Astrocyte (in vitro differentiated cells and primary cell): ENCODE data around the gene CCNI. TPM values are rescaled to one million over a fixed set of nuclear protein-coding genes. Genes with fewer than 3 reads are reported as not detected.

Experiments used
- DNase-seq: peaks from one replicate; pipeline ENCODE4 v3.0.0-alpha.2; 2010; ENCODE audit warnings: low read depth
- FAIRE-seq: peaks from 2 replicates; lab custom pipeline; 2011; peaks lifted over from hg19 to GRCh38; lab: Jason Lieb, UNC
- H2AFZ ChIP-seq: 2 replicates; pipeline ENCODE4 v1.6.0; 2012; ENCODE audit warnings: low read depth, low read length, inconsistent platforms
- H3K27ac ChIP-seq: 2 replicates; pipeline ENCODE4 v1.5.1; 2011; ENCODE audit warnings: low read depth, low read length, inconsistent platforms
- H3K27me3 ChIP-seq: 2 replicates; pipeline ENCODE4 v1.6.0; 2011; ENCODE audit warnings: low read length, inconsistent platforms; ENCODE audit not compliant: insufficient read depth
- H3K36me3 ChIP-seq: 2 replicates; pipeline ENCODE4 v1.5.1; 2011; ENCODE audit warnings: low read length, inconsistent platforms; ENCODE audit not compliant: insufficient read depth
- H3K4me1 ChIP-seq: 2 replicates; pipeline ENCODE4 v1.5.1; 2011; ENCODE audit warnings: low read length, inconsistent platforms; ENCODE audit not compliant: insufficient read depth
- H3K4me2 ChIP-seq: 2 replicates; pipeline ENCODE4 v1.6.0; 2012; ENCODE audit warnings: low read length, inconsistent platforms
- H3K4me3 ChIP-seq: 2 replicates; pipeline ENCODE4 v1.5.1; 2011; ENCODE audit warnings: low read depth, mild to moderate bottlenecking, low read length, inconsistent platforms; ENCODE audit not compliant: insufficient read depth
- H3K79me2 ChIP-seq: 2 replicates; pipeline ENCODE4 v1.6.0; 2012; ENCODE audit warnings: mild to moderate bottlenecking, low read length, inconsistent platforms; ENCODE audit not compliant: insufficient read depth
- H3K9ac ChIP-seq: 2 replicates; pipeline ENCODE4 v1.6.0; 2012; ENCODE audit warnings: mild to moderate bottlenecking, low read length, inconsistent platforms
- H3K9me3 ChIP-seq: 2 replicates; pipeline ENCODE4 v1.5.1; 2012; ENCODE audit warnings: low read depth, mild to moderate bottlenecking, low read length, inconsistent platforms; ENCODE audit not compliant: insufficient read depth
- H4K20me1 ChIP-seq: 2 replicates; pipeline ENCODE4 v1.6.0; 2012; ENCODE audit warnings: low read length, inconsistent platforms; ENCODE audit not compliant: insufficient read depth
- H3K27ac Mint-ChIP-seq: one replicate; pipeline ENCODE4 v1.8.0; 2021; ENCODE audit warnings: mild to moderate bottlenecking, mixed read lengths; ENCODE audit not compliant: unreplicated experiment
- H3K27me3 Mint-ChIP-seq: one replicate; pipeline ENCODE4 v1.8.0; 2021; ENCODE audit warnings: low read depth, mixed read lengths; ENCODE audit not compliant: unreplicated experiment
- H3K36me3 Mint-ChIP-seq: one replicate; pipeline ENCODE4 v1.8.0; 2021; ENCODE audit warnings: low read depth, mixed read lengths; ENCODE audit not compliant: unreplicated experiment
- H3K4me1 Mint-ChIP-seq: one replicate; pipeline ENCODE4 v1.8.0; 2021; ENCODE audit warnings: low read depth, mixed read lengths; ENCODE audit not compliant: unreplicated experiment
- H3K4me3 Mint-ChIP-seq: one replicate; pipeline ENCODE4 v1.8.0; 2021; ENCODE audit warnings: mild to moderate bottlenecking, moderate library complexity, mixed read lengths; ENCODE audit not compliant: unreplicated experiment
- H3K9me3 Mint-ChIP-seq: one replicate; pipeline ENCODE4 v1.8.0; 2021; ENCODE audit warnings: mild to moderate bottlenecking, mixed read lengths; ENCODE audit not compliant: unreplicated experiment
- EZH2 ChIP-seq: IDR thresholded peaks from 2 replicates; pipeline ENCODE4 v1.6.1; 2012; ENCODE audit warnings: mild to moderate bottlenecking, low read length, inconsistent platforms; ENCODE audit not compliant: insufficient read depth
- total RNA-seq: library from RNA; stranded (reverse); gene quantifications from 2 replicates; pipeline ENCODE4 v1.2.1, GENCODE V29; 2021
- TF ChIP-seq, protein P1 (sequence below): IDR thresholded peaks from 2 replicates; pipeline ENCODE4 v1.5.1; 2011; ENCODE audit warnings: low read depth, mild to moderate bottlenecking, inconsistent platforms, low read length, moderate library complexity; ENCODE audit not compliant: insufficient read depth

CCNI gene
- total RNA-seq, 1 donor from 2014 or later: 141 TPM

DNA sequence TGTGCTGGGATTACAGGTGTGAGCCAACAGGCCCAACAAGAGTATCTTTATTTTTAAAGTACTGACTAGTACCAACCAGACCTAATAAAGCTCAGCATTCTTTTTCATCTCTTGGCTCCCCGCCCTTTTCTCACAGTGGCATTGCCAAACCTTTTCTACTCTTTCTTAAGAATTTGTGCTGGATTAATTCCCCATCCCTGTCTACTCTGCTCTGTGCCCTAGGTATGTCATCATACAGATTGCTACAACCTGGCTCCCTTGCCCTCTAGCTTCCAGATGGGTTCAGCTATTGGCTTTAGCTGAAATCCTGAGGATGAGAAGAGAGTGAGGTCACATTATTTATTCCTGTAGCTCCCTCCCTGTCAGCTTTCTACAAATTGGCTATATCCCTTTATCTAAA lies 34.9 kb upstream of the CCNI start:
- Histone ChIP-seq H3K79me2 (no peaks in the 10 kb centered on the region), H3K27ac (no peak overlapping the region), H3K4me3 (no peak overlapping the region), H3K4me1 (no peaks in the 10 kb centered on the region), H3K9ac (no peak overlapping the region), H3K4me2 (no peak overlapping the region), H3K36me3 (no peaks in the 10 kb centered on the region), H3K27me3 (no peaks in the 10 kb centered on the region), H2AFZ (no peak overlapping the region), H4K20me1 (no peaks in the 10 kb centered on the region), H3K9me3 (no peaks in the 10 kb centered on the region)
- no peaks in the 10 kb centered on the region for H3K9me3 Mint-ChIP-seq
- H3K4me1 Mint-ChIP-seq: no peaks in the 10 kb centered on the region
- DNase-seq (no peak), FAIRE-seq (no peak)
- no peak overlapping the region for H3K4me3 Mint-ChIP-seq
- H3K27me3 Mint-ChIP-seq: peaks cover 2% of the 10 kb centered on the region
- no peak overlapping the region for H3K27ac Mint-ChIP-seq
- TF ChIP-seq EZH2: no peak
- TF ChIP-seq, protein P1, sequence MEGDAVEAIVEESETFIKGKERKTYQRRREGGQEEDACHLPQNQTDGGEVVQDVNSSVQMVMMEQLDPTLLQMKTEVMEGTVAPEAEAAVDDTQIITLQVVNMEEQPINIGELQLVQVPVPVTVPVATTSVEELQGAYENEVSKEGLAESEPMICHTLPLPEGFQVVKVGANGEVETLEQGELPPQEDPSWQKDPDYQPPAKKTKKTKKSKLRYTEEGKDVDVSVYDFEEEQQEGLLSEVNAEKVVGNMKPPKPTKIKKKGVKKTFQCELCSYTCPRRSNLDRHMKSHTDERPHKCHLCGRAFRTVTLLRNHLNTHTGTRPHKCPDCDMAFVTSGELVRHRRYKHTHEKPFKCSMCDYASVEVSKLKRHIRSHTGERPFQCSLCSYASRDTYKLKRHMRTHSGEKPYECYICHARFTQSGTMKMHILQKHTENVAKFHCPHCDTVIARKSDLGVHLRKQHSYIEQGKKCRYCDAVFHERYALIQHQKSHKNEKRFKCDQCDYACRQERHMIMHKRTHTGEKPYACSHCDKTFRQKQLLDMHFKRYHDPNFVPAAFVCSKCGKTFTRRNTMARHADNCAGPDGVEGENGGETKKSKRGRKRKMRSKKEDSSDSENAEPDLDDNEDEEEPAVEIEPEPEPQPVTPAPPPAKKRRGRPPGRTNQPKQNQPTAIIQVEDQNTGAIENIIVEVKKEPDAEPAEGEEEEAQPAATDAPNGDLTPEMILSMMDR: no peak
- H3K36me3 Mint-ChIP-seq: peaks cover 1% of the 10 kb centered on the region

DNA sequence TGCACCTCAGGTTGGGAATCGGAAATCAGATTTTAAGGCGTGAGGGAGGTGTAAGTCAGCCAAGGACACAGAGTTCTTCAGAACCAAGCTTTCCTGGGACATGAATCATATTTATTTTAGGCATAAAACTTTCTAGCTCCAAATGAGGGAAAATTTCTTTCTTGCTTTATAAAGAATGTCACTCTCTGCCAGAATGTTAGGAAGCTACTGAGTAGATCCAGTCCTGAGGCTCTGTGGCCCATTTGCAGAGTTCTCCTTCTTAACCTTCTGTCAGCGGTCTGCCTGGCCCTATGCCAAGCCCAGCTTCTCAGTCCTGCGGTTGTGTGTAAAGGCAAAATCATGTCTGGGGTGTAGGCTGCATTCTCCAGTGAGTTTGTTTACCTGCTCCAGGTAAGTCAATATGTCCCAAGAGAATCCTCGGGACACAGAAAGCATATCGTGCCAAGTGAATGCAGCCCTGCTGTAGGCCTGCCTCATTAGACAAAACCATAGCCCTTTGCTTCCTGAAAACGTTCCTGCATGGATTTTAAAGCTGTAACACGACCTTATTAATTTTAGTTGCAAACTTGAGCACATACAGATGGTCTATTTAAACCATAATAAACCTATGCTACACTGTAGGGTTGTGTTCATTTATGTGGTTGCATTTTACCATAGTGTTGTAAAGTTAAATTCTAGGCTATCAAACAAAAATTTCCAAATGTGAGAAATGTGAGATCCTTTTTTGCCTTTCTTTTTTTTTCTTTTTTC lies 29.2 kb upstream of the CCNI start:
- no peaks in the 10 kb centered on the region for H3K36me3 Mint-ChIP-seq
- Histone ChIP-seq H3K36me3 (no peaks in the 10 kb centered on the region), H3K79me2 (no peaks in the 10 kb centered on the region), H4K20me1 (no peaks in the 10 kb centered on the region), H3K4me2 (no peak overlapping the region), H3K4me3 (no peak overlapping the region), H3K27ac (no peak overlapping the region), H3K9me3 (no peaks in the 10 kb centered on the region), H2AFZ (peak overlapping the region; percentile 12), H3K4me1 (peaks cover 3% of the 10 kb centered on the region), H3K9ac (no peak overlapping the region), H3K27me3 (no peaks in the 10 kb centered on the region)
- H3K4me3 Mint-ChIP-seq: no peak overlapping the region
- no peak overlapping the region for H3K27ac Mint-ChIP-seq
- DNase-seq (peak; percentile 62), FAIRE-seq (no peak)
- H3K9me3 Mint-ChIP-seq: no peaks in the 10 kb centered on the region
- TF ChIP-seq EZH2: no peak
- TF ChIP-seq, protein P1: no peak
- peaks cover 4% of the 10 kb centered on the region for H3K4me1 Mint-ChIP-seq
- peaks cover 2% of the 10 kb centered on the region for H3K27me3 Mint-ChIP-seq

DNA sequence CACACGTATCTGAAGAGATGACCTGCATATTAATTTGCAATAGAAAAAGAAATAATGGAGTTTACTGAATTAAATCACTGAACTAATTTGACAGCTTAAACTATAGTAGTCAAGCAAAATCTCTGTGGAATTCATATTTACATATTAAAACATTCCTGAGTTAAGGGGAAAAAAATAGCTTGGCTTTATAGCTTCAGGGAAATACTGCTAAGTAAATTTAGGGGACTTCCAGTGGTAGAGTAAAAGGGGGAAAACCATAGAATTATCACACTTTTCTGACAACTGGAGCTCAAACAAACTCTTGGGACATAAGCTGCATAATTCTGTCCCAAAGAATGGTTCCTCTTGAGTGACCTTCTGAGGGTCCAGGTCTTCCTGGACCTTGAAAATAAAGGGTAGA lies 28.6 kb upstream of the CCNI start:
- no peak overlapping the region for H3K27ac Mint-ChIP-seq

More for the DNA sequence above, 28.6 kb upstream of the CCNI start:
- Histone ChIP-seq H3K4me2 (no peak overlapping the region), H3K36me3 (no peaks in the 10 kb centered on the region), H3K4me1 (peaks cover 3% of the 10 kb centered on the region), H3K9me3 (no peaks in the 10 kb centered on the region), H3K4me3 (no peak overlapping the region), H3K27me3 (no peaks in the 10 kb centered on the region), H4K20me1 (no peaks in the 10 kb centered on the region), H3K9ac (no peak overlapping the region), H3K79me2 (no peaks in the 10 kb centered on the region), H3K27ac (no peak overlapping the region), H2AFZ (no peak overlapping the region)
- Mint-ChIP-seq H3K27me3 (peaks cover 2% of the 10 kb centered on the region), H3K36me3 (no peaks in the 10 kb centered on the region), H3K4me1 (peaks cover 4% of the 10 kb centered on the region), H3K4me3 (no peak overlapping the region), H3K9me3 (no peaks in the 10 kb centered on the region)
- DNase-seq: no peak
- no peak for FAIRE-seq
- TF ChIP-seq, protein P1: no peak
- no peak for TF ChIP-seq EZH2
